Liver (tissue), 9 donors: ENCODE results near the gene CEACAM16. TPM values are rescaled to one million over a fixed set of nuclear protein-coding genes. Genes with fewer than 3 reads are reported as not detected.

Experiments
- DNase-seq: peaks from one replicate; pipeline ENCODE4 v3.0.0-alpha.2; 2017; ENCODE audit warnings: low spot score
- H3K27ac ChIP-seq, 2 donors: one replicate each; pipeline ENCODE4 v1.7.0; 2013; ENCODE audit warnings: inconsistent platforms in 2 of 2, low read length in 2 of 2, control low read depth in 1 of 2, low read depth in 1 of 2, mild to moderate bottlenecking in 1 of 2
- H3K27me3 ChIP-seq, 4 donors: one replicate each; pipeline versions ENCODE4 v1.6.1 to v1.7.0; 2013; ENCODE audit warnings: low read length in 3 of 4, inconsistent platforms in 1 of 4, mild to moderate bottlenecking in 1 of 4, moderate library complexity in 1 of 4; ENCODE audit not compliant: control insufficient read depth in 4 of 4, insufficient read depth in 4 of 4
- H3K36me3 ChIP-seq, 4 donors: one replicate each; pipeline versions ENCODE4 v1.6.1 to v1.7.0; 2013; ENCODE audit warnings: low read length in 3 of 4, mild to moderate bottlenecking in 3 of 4, low read depth in 1 of 4, moderate library complexity in 1 of 4; ENCODE audit not compliant: control insufficient read depth in 4 of 4, insufficient read depth in 3 of 4
- H3K4me1 ChIP-seq, 4 donors: one replicate each; pipeline versions ENCODE4 v1.6.1 to v1.7.0; 2013; ENCODE audit warnings: low read length in 3 of 4, mild to moderate bottlenecking in 3 of 4, moderate library complexity in 1 of 4; ENCODE audit not compliant: control insufficient read depth in 4 of 4, insufficient read depth in 4 of 4
- H3K4me3 ChIP-seq, 3 donors: one replicate each; pipeline versions ENCODE4 v1.6.1 to v1.7.0; 2013; ENCODE audit warnings: low read length in 3 of 3, control low read depth in 1 of 3, low read depth in 1 of 3, mild to moderate bottlenecking in 1 of 3
- H3K9ac ChIP-seq, 2 donors: one replicate each; pipeline ENCODE4 v1.7.0; 2013; ENCODE audit warnings: low read length in 2 of 2, mild to moderate bottlenecking in 2 of 2, moderate library complexity in 2 of 2, control low read depth in 1 of 2, low read depth in 1 of 2
- H3K9me3 ChIP-seq, 4 donors: one replicate each; pipeline versions ENCODE4 v1.6.1 to v1.7.0; 2013; ENCODE audit warnings: low read length in 3 of 4; ENCODE audit not compliant: control insufficient read depth in 4 of 4
- CTCF ChIP-seq: fragments of 150-350 bp; IDR thresholded peaks from 2 replicates; pipeline ENCODE4 v1.5.1; 2017; ENCODE audit warnings: improper control_type of control experiment, low read depth, low read length; ENCODE audit not compliant: missing input control
- EGR1 ChIP-seq, 2 donors: IDR thresholded peaks; 2 replicates each; pipeline ENCODE4 v1.6.1; 2016 to 2018; ENCODE audit warnings: antibody characterized with exemption in 2 of 2, low read depth in 2 of 2
- FOXA1 ChIP-seq: IDR thresholded peaks from 2 replicates; pipeline ENCODE4 v1.6.1; 2016; ENCODE audit warnings: antibody characterized with exemption
- GABPA ChIP-seq, 2 donors: IDR thresholded peaks in 1 of 2; conservative IDR thresholded peaks in 1 of 2; 2 replicates each; pipeline ENCODE4 v1.6.1; 2016; ENCODE audit warnings: antibody characterized with exemption in 2 of 2, mild to moderate bottlenecking in 1 of 2, moderate library complexity in 1 of 2
- HNF4G ChIP-seq: IDR thresholded peaks from 2 replicates; pipeline ENCODE4 v1.6.1; 2016; ENCODE audit warnings: antibody characterized with exemption
- NR2F2 ChIP-seq: IDR thresholded peaks from 2 replicates; pipeline ENCODE4 v1.6.1; 2016; ENCODE audit warnings: antibody characterized with exemption
- RAD21 ChIP-seq, 2 donors: IDR thresholded peaks; 2 replicates each; pipeline ENCODE4 v1.6.1; 2016; ENCODE audit warnings: antibody characterized with exemption in 2 of 2, mild to moderate bottlenecking in 2 of 2
- REST ChIP-seq: IDR thresholded peaks from 2 replicates; pipeline ENCODE4 v1.6.1; 2016; ENCODE audit warnings: antibody characterized with exemption, mild to moderate bottlenecking
- RXRA ChIP-seq, 2 donors: IDR thresholded peaks; 2 replicates each; pipeline ENCODE4 v1.6.1; 2017 to 2018; ENCODE audit warnings: antibody characterized with exemption in 2 of 2, mild to moderate bottlenecking in 1 of 2
- TAF1 ChIP-seq: conservative IDR thresholded peaks from 2 replicates; pipeline ENCODE4 v1.6.1; 2016; ENCODE audit warnings: antibody characterized with exemption, mild to moderate bottlenecking
- YY1 ChIP-seq: IDR thresholded peaks from 2 replicates; pipeline ENCODE4 v1.6.1; 2016; ENCODE audit warnings: antibody characterized with exemption, mild to moderate bottlenecking
- WGBS: extraction: QIAGEN DNeasy Blood & Tissue Kit; methylation state at CpG from one replicate; pipeline ENCODE4 v1.1.7; 2013; 5-methylcytosine and 5-hydroxymethylcytosine counted together
- polyA plus RNA-seq, 2 donors: library from polyadenylated mRNA; stranded (reverse) in 1 of 2; unstranded in 1 of 2; fragments of 200-250 nt in 1 of 2; fragments of >200 nt in 1 of 2; fragmentation: Nextera tagmentation in 1 of 2; extraction: Ambion mirVana in 1 of 2; gene quantifications; one replicate each; pipeline versions ENCODE4 v1.2.1 to v1.2.3, GENCODE V29; 2013 to 2015
- total RNA-seq, 2 donors: library from RNA; depleted of rRNA; stranded (reverse); fragments of >200 nt; gene quantifications; one replicate each; pipeline ENCODE4 v1.2.3, GENCODE V29; 2014
- TF ChIP-seq, protein P1 (sequence below): IDR thresholded peaks from 2 replicates; pipeline ENCODE4 v1.6.1; 2016; ENCODE audit warnings: antibody characterized with exemption
- donor health status: healthy.
- donor health status: healthy.
- donor health status: healthy.
- donor health status: healthy.
- donor health status: healthy.

CEACAM16 gene
- total and polyA plus RNA-seq, 4 donors: 0.09 TPM; not detected in 3

- TF ChIP-seq CTCF (no peak), RXRA (IDR thresholded peaks at IDR 0.05) (no peak), NR2F2 (no peak), FOXA1 (no peak)
- TF ChIP-seq, protein P1, sequence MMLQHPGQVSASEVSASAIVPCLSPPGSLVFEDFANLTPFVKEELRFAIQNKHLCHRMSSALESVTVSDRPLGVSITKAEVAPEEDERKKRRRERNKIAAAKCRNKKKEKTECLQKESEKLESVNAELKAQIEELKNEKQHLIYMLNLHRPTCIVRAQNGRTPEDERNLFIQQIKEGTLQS: no peak
Observed at GRCh38 chr19:44710483-44710882, 11.5 kb downstream of the CEACAM16 start (continued).

GRCh38 chr19:44712864-44713515 is 14.0 kb downstream of the CEACAM16 start:
- H3K27ac ChIP-seq: no peak overlapping the region
- H3K4me3 ChIP-seq: no peak overlapping the region
- peaks cover 0 to 6% (median under 1%) of the 10 kb centered on the region in 4 donors for H3K4me1 ChIP-seq
- peaks cover 0 to 3% (median 0%) of the 10 kb centered on the region in 4 donors for H3K9me3 ChIP-seq
- 77% methylated on average over 4 of the region's 4 CpGs for WGBS
- TF ChIP-seq TAF1 (no peak), FOXA1 (no peak)
- no peaks in the 10 kb centered on the region for H3K27me3 ChIP-seq
- no peak overlapping the region for H3K9ac ChIP-seq
- H3K36me3 ChIP-seq: peaks cover 0 to 6% (median 4%) of the 10 kb centered on the region in 4 donors
- DNase-seq: no peak

DNA sequence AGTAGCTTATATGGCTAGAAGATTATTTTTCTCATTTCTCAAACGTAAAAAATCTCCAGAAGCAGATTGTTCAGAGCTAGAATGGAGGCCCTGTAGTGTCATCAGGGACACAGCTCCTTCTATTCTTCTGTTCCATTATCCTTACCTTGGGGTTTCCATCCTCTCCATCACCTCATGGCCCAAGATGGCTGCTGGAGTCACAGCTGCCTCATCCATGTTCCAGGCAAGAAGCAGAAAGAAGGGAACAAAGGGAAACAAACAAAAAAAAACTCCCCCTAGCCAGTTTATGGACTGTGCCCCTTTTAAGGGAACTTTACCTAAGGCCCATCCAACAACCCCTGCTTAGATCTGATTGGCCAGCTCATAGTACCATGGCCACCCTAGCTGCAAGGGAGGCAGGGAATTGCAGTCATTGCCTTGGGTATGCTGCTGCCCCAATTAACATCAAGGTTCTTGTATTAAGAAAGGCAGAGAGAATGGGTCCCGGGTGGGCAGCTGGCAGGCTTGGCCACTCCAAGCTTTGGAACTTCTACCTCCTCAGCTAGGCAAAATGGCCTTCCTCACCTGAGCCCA is 15.7 kb downstream of the CEACAM16 start:
- no peak overlapping the region for H3K4me3 ChIP-seq
- peaks cover 0 to 21% (median 15%) of the 10 kb centered on the region in 4 donors for H3K4me1 ChIP-seq
- WGBS: 49% methylated on average over 2 of the region's 2 CpGs
- peaks cover 0 to 3% (median 0%) of the 10 kb centered on the region in 4 donors for H3K9me3 ChIP-seq
- no peak overlapping the region for H3K9ac ChIP-seq
- no peaks in the 10 kb centered on the region for H3K27me3 ChIP-seq
- no peak overlapping the region for H3K27ac ChIP-seq
- DNase-seq: no peak
- H3K36me3 ChIP-seq: peaks cover 0 to 6% (median 3%) of the 10 kb centered on the region in 4 donors
- no peak for TF ChIP-seq RAD21 (IDR thresholded peaks at IDR 0.05)
- TF ChIP-seq CTCF: no peak
- TF ChIP-seq GABPA (IDR thresholded peaks at IDR 0.05 in 1 of 2, conservative IDR thresholded peaks at IDR 0.05 in 1 of 2): no peak
- TF ChIP-seq HNF4G: no peak
- TF ChIP-seq YY1: no peak
- TF ChIP-seq EGR1 (IDR thresholded peaks at IDR 0.05; ENCODE audit: low read depth in 2 of 2): no peak
- TF ChIP-seq FOXA1: no peak
- TF ChIP-seq REST: no peak
